Esophagus squamous epithelium (tissue), 4 donors: ENCODE results near the gene SMAD5.

Source experiments
- CTCF ChIP-seq, 6 experiments: fragments of 450-650 bp in 4 of 6; fragments of 200-600 bp in 2 of 6; sonication (generic) in 2 of 6; IDR thresholded peaks; one replicate each; pipeline ENCODE4 v1.5.1; 2016 to 2019; ENCODE audit warnings: antibody characterized with exemption in 6 of 6, mild to moderate bottlenecking in 4 of 6, moderate library complexity in 4 of 6
- POLR2A ChIP-seq, 4 donors: fragments of 450-650 bp; IDR thresholded peaks; one replicate each; pipeline ENCODE4 v1.6.1; 2017; ENCODE audit warnings: antibody characterized with exemption in 4 of 4, mild to moderate bottlenecking in 4 of 4, moderate library complexity in 3 of 4

GRCh38 chr5:136132557-136133221, at the start of gene SMAD5:
- TF ChIP-seq POLR2A (IDR thresholded peaks at IDR 0.05) (peak in 2 of 4 donors; percentile 80 to 90), CTCF (IDR thresholded peaks at IDR 0.05) (peak in 1 of 6 experiments; percentile 6)
